Fibroblast of mammary gland (primary cell): ENCODE measurements around the gene RPL19.

Source experiments
- DNase-seq: peaks from one replicate; pipeline ENCODE4 v3.0.0-alpha.2; 2010; ENCODE audit warnings: low read depth
- H3K4me3 ChIP-seq: 2 replicates; pipeline ENCODE4 v1.5.1; 2011; ENCODE audit warnings: low read depth, mild to moderate bottlenecking, low read length, moderate library complexity; ENCODE audit not compliant: control insufficient read depth
- TF ChIP-seq, protein P1 (sequence below): conservative IDR thresholded peaks from 2 replicates; pipeline ENCODE4 v1.5.1; 2011; ENCODE audit warnings: low read depth, low read length, inconsistent platforms; ENCODE audit not compliant: control insufficient read depth, insufficient read depth

The RPL19 gene

DNA sequence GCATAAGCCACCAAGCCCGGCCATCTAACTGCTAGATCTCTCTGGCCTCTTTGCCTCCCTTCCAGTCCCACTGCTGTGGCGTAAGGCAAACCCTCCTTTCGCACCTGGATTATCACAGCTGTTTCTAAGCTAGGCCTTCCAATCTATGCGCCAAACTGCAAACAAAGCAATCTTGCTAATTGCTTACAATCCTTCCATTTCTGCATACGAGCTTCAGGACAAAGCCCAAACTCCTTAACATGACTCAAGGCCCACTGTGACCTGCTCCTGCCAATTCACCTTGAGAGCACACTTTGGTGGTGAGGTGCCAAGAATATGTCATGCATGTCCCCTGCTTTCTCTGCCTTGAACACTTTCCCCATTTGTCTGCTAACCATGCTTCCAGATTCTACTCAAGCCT, 28.1 kb upstream of the RPL19 start:
- TF ChIP-seq, protein P1, sequence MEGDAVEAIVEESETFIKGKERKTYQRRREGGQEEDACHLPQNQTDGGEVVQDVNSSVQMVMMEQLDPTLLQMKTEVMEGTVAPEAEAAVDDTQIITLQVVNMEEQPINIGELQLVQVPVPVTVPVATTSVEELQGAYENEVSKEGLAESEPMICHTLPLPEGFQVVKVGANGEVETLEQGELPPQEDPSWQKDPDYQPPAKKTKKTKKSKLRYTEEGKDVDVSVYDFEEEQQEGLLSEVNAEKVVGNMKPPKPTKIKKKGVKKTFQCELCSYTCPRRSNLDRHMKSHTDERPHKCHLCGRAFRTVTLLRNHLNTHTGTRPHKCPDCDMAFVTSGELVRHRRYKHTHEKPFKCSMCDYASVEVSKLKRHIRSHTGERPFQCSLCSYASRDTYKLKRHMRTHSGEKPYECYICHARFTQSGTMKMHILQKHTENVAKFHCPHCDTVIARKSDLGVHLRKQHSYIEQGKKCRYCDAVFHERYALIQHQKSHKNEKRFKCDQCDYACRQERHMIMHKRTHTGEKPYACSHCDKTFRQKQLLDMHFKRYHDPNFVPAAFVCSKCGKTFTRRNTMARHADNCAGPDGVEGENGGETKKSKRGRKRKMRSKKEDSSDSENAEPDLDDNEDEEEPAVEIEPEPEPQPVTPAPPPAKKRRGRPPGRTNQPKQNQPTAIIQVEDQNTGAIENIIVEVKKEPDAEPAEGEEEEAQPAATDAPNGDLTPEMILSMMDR = no peak
- no peak for DNase-seq
- no peak overlapping the region for H3K4me3 ChIP-seq

DNA sequence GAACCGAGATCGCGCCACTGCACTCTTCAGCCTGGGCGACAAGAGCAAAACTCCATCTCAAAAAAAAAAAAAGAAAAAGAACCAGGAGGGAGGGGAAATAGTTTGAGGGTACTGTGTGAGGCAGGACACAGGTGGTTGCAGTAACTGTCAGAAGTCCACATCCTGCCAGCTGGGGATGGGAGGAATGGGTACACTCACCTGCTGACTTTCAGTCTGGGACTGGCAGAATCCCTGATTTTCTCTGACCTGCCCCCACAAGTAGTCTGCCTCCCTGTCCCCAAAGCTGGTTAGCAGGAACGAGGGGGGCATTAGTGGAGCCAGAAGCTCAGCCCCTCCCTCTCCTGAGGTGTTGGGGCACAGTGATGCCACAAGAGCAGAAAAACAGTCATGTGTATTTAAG, 27.0 kb upstream of the RPL19 start:
- TF ChIP-seq, protein P1 = no peak
- no peak for DNase-seq
- H3K4me3 ChIP-seq = no peak overlapping the region

DNA sequence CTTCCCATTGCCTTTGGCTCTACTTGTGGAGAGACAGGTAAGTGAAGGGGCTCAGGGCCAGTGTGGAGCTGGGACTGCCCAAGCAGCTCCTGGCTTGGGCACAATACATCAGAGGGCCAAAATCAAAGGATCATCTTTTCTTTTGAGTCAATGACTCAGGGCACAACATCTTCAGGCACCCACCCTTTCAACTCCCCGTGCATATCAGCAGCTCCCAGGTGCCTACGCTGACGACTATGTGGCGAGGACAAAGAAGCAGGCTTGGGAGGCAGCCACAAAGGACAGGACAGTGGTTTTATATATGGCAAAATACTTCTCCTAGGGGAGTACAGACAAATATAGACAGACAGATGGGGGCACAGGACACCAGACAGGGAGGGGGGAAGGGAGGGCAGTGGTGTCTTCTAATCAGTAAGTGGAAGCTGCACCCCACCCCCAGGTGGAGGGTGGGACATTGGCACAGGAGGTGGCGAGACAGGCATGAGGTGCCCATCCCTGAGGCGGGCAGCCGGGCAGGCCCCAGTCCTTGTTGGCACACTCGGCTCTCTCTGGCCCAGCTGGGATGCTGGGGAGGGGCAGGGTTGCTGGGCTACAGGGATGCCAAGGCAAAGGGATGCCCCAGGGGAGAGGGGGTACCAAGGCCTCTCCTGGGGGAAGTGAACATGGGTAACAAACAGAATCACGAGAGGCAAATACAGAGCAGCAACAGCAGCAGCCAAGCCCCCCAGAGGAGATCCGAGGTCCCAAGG, 26.4 kb upstream of the RPL19 start:
- no peak overlapping the region for H3K4me3 ChIP-seq
- TF ChIP-seq, protein P1 = no peak
- no peak for DNase-seq

DNA sequence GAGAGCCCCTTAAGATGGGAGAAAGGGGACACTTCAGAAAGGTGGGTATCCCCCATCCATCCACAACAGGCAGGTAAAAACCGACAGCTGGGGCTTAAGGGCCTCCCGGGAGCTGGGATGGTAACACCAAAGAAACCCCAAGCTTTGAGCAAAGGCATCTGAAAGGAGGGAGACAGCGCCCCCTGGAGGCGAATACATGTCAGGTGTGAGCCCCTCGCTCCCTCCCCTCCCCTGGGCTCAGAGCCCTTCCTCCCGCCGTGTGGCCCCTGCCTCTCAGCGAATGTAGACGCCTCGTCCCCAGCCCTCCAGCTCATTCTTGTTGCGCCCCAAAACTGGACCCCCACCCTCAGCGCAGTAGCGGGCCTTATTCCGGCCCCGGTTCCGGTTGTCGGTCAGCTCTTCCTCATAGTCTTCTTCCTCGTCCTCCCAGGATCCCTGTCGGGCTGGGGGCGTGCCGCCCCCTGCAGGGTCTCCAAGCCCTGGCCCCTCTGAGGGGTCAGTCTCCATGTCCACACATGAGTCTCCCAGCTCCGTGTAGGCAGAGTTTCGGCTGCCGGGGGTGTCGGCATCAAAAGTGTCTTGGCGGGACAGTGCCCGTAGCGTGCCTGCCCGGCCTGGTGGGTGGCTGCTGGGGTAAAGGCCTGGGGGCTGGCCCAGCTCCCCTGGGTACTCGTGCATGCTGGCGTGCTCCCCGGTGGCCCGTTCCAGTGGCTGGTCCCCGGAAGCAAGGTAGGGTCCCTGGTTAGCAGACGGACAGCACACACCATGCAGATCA, 25.0 kb upstream of the RPL19 start:
- TF ChIP-seq, protein P1 = peak; percentile 74
- H3K4me3 ChIP-seq = no peak overlapping the region
- peak; percentile 67 for DNase-seq

DNA sequence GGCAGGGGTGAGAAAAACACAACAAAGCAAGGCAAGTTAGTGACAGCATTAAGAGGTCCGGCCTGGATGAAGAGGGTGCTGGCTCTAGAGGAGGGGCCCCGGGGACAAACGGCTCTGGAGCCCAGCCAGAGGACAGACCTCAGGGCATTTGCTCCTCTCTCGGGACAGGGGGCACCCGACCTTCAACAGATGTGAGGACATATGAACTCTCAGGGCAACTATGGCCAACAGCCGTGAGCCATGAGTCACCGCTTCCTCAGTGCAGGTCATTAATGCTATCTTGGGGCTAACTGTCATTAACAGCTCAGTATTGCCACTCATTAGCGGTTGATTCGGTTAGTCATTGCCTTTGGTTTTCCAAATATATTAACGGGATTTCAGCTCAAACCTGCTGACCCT, 24.4 kb upstream of the RPL19 start:
- H3K4me3 ChIP-seq = no peak overlapping the region
- DNase-seq = peak; percentile 39
- TF ChIP-seq, protein P1 = no peak

DNA sequence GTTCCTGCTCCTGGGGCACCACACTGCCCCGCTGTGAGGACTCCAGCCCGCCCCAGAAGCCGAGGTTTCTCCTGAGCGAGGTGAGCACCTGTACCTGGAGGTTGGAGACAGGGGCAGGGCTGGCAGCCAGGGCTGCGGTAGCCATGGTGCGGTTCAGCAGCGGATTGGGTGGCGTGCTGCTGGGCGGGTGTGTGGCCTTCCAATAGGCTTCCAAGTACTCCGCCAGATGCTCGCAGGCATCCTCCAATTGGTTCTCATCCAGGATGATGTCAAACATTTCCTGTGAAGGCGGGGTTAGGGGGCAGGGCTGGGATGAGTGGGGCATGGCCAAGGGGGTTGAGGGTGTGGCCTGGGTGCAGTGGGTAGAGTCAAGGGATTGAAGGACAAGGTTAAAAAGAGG, 22.8 kb upstream of the RPL19 start:
- peak; percentile 38 for DNase-seq
- no peak overlapping the region for H3K4me3 ChIP-seq

More for the DNA sequence above, 22.8 kb upstream of the RPL19 start:
- TF ChIP-seq, protein P1 = no peak
